Transverse colon (tissue), 4 donors: Measurements from ENCODE around the gene KIAA1755. TPM values are rescaled to one million over a fixed set of nuclear protein-coding genes. Genes with fewer than 3 reads are reported as not detected.
"Not testable (repeated sequence)": the region's sequence is repeated elsewhere in the genome, so short reads cannot be mapped to it uniquely, and the experiment has no call there.

ENCODE experiments used
- DNase-seq: peaks from one replicate; pipeline ENCODE4 v3.0.0-alpha.2; 2019
- H3K27ac ChIP-seq, 4 donors: fragments of 200-600 bp; sonication (generic); 2 replicates each; pipeline ENCODE4 v1.5.1; 2016 to 2018; ENCODE audit warnings: inconsistent platforms in 4 of 4
- H3K27me3 ChIP-seq: fragments of 200-600 bp; sonication (generic); 2 replicates; pipeline ENCODE4 v1.5.1; 2017; ENCODE audit warnings: inconsistent platforms
- H3K36me3 ChIP-seq, 4 donors: fragments of 200-600 bp; sonication (generic); 2 replicates each; pipeline ENCODE4 v1.5.1; 2017 to 2019; ENCODE audit warnings: inconsistent platforms in 4 of 4
- H3K4me1 ChIP-seq, 4 donors: fragments of 200-600 bp; sonication (generic); 2 replicates each; pipeline ENCODE4 v1.5.1; 2017 to 2020; ENCODE audit warnings: inconsistent platforms in 4 of 4
- H3K4me3 ChIP-seq, 4 donors: fragments of 200-600 bp; sonication (generic); 1 replicate in 1 of 4; 2 replicates in 3 of 4; pipeline versions ENCODE4 v1.5.1 to v1.6.1; 2017 to 2019; ENCODE audit warnings: inconsistent platforms in 4 of 4
- H3K9me3 ChIP-seq, 2 donors: fragments of 200-600 bp; sonication (generic); 2 replicates each; pipeline ENCODE4 v1.5.1; 2017 to 2019; ENCODE audit warnings: inconsistent platforms in 2 of 2
- CTCF ChIP-seq, 5 experiments: fragments of 200-600 bp in 3 of 5; fragments of 450-650 bp in 2 of 5; sonication (generic) in 3 of 5; IDR thresholded peaks; 1 replicate in 2 of 5; 2 replicates in 3 of 5; pipeline ENCODE4 v1.5.1; 2016 to 2017; ENCODE audit warnings: antibody characterized with exemption in 5 of 5, inconsistent platforms in 3 of 5, mild to moderate bottlenecking in 2 of 5, moderate library complexity in 1 of 5
- EP300 ChIP-seq: sonication (generic); formaldehyde crosslinking; IDR thresholded peaks from one replicate; pipeline ENCODE4 v1.6.1; 2017; ENCODE audit warnings: antibody characterized with exemption, low read depth
- POLR2A ChIP-seq: fragments of 450-650 bp; IDR thresholded peaks from one replicate; pipeline ENCODE4 v1.6.1; 2016; ENCODE audit warnings: antibody characterized with exemption, mild to moderate bottlenecking, moderate library complexity
- POLR2AphosphoS5 ChIP-seq, 3 donors: sonication (generic); formaldehyde crosslinking; IDR thresholded peaks; one replicate each; pipeline ENCODE4 v1.6.1; 2016; ENCODE audit warnings: antibody characterized with exemption in 3 of 3
- WGBS, 2 donors: methylation state at CpG; one replicate each; pipeline ENCODE4 v1.1.5; 2018; ENCODE audit warnings: low coverage in 1 of 2; 5-methylcytosine and 5-hydroxymethylcytosine counted together
- in situ Hi-C, 4 donors: fragments of 200-750 bp; cut with MboI; loops; one replicate each; pipeline versions ENCODE4 v1.15.0 to v1.15.1; 2017; ENCODE audit warnings: low sequenced_read_pairs in 3 of 4, low pct_ligation_motif_present in 1 of 4, low pct_unique_long_range_greater_than_20kb in 1 of 4
- intact Hi-C: fragments of 100-400 bp; cut with DNase I; formaldehyde crosslinking; loops from one replicate; pipeline ENCODE4 v1.15.1; 2023; ENCODE audit warnings: low total_unique reads
- total RNA-seq, 4 donors: library from RNA; depleted of rRNA; stranded (reverse); fragments of >200 nt; gene quantifications; one replicate each; pipeline ENCODE4 v1.1.0, GENCODE V29; 2016

KIAA1755 gene
- total RNA-seq, 4 donors from 2014 or later: 1.6 to 20.2 (median 3.7) TPM

DNA sequence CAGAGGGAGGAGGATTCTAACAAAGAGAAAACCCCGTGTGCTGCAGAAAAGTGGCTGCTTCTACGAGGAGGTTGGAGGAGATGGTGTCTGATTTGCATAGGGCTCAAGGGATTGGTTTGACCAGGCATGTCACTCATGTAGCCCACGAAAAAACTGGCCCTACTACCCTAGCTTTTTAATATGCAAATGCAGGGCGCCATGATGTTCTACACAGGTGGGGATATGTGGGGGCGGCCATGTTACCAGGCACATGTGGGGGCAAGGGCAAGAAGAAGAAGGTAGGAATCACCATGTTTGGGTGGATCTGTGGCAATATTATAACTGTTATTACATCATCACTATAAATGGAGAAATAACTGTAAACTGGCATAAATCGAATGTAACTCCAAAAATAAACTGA lies 9.9 kb downstream of the KIAA1755 start:
- in situ Hi-C loops: no loop called here
- Histone ChIP-seq H3K9me3 (no peaks in the 10 kb centered on the region), H3K36me3 (no peaks in the 10 kb centered on the region), H3K4me3 (no peak overlapping the region), H3K27ac (no peak overlapping the region), H3K4me1 (peaks cover 0 to 10% (median 0%) of the 10 kb centered on the region in 4 donors), H3K27me3 (no peaks in the 10 kb centered on the region)
- no peak for DNase-seq
- WGBS, 2 donors: 49 to 66% methylated on average over 4 to 6 of the region's 6 CpGs
- intact Hi-C loops: no loop called here
- no peak for TF ChIP-seq CTCF (IDR thresholded peaks at IDR 0.05)
- no peak for TF ChIP-seq POLR2A
- no peak for TF ChIP-seq EP300
- TF ChIP-seq POLR2AphosphoS5 (IDR thresholded peaks at IDR 0.05): no peak

- intact Hi-C loops: no loop called here
- no peak overlapping the region for H3K4me3 ChIP-seq
- in situ Hi-C loops: loop anchor here in 1 of 4 donors (25.0 kb wide), 1 partner anchor 687 kb away; no protein-coding TSS in a partner anchor
- no peaks in the 10 kb centered on the region for H3K9me3 ChIP-seq
- peaks cover 0 to 10% (median 0%) of the 10 kb centered on the region in 4 donors for H3K4me1 ChIP-seq
- no peaks in the 10 kb centered on the region for H3K27me3 ChIP-seq
- no peak for TF ChIP-seq CTCF (IDR thresholded peaks at IDR 0.05)
- TF ChIP-seq POLR2AphosphoS5 (IDR thresholded peaks at IDR 0.05): no peak
- TF ChIP-seq EP300: no peak
- TF ChIP-seq POLR2A: no peak
- H3K27ac ChIP-seq: no peak overlapping the region
- no peaks in the 10 kb centered on the region for H3K36me3 ChIP-seq
- WGBS, 2 donors: 69% methylated on average over 5 to 9 of the region's 9 CpGs
- DNase-seq: no peak
Observed at GRCh38 chr20:38249536-38250310, 10.8 kb downstream of the KIAA1755 start.

DNA sequence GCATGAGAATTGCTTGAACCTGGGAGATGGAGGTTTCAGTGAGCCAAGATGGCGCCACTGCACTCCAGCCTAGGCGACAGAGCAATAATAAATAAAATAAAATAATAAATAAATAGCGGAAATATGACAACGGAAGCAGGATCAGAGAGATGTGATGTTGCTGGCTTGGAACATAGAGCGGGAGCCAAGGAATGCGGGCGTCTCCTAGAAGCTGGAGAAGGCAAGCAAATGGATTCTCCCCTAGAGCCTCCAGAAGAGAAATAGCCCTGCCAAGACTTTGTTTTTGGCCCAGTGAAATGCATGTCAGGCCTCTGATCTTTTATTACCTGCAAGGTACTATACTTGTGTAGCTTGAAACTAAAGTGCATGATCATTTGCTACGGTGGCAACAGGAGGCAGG lies 12.4 kb downstream of the KIAA1755 start:
- WGBS, 2 donors: 67 to 88% methylated on average over 8 of the region's 8 CpGs

GRCh38 chr20:38247725-38248124 lies 12.8 kb downstream of the KIAA1755 start:
- H3K9me3 ChIP-seq, intact Hi-C loops, DNase-seq, H3K4me3 ChIP-seq, H3K36me3 ChIP-seq, H3K4me1 ChIP-seq, H3K27me3 ChIP-seq: not testable (repeated sequence)
- in situ Hi-C loops: loop anchor here in 1 of 4 donors (25.0 kb wide), 1 partner anchor 685 kb away; no protein-coding TSS in a partner anchor
- peak overlapping the region in 2 of 4 donors; percentile 66 to 72 for H3K27ac ChIP-seq
- 80 to 100% methylated on average over 2 to 4 of the region's 4 CpGs for WGBS, 2 donors

More for the DNA sequence above, 12.4 kb downstream of the KIAA1755 start:
- Histone ChIP-seq H3K36me3 (no peaks in the 10 kb centered on the region), H3K27me3 (no peaks in the 10 kb centered on the region), H3K27ac (peak overlapping the region in 2 of 4 donors; percentile 66 to 72), H3K4me1 (peaks cover 0 to 2% (median 0%) of the 10 kb centered on the region in 4 donors), H3K9me3 (no peaks in the 10 kb centered on the region), H3K4me3 (no peak overlapping the region)
- TF ChIP-seq POLR2AphosphoS5 (IDR thresholded peaks at IDR 0.05): no peak
- TF ChIP-seq EP300: no peak
- TF ChIP-seq POLR2A: no peak
- TF ChIP-seq CTCF (IDR thresholded peaks at IDR 0.05): no peak
- intact Hi-C loops: no loop called here
- DNase-seq: no peak
- in situ Hi-C loops: loop anchor here in 1 of 4 donors (25.0 kb wide), 1 partner anchor 686 kb away; no protein-coding TSS in a partner anchor
